Breast epithelium (tissue), 3 donors: ENCODE data around the gene ACADVL.

Experiments
- POLR2A ChIP-seq: fragments of 450-650 bp; IDR thresholded peaks from one replicate; pipeline ENCODE4 v1.6.1; 2016; ENCODE audit warnings: antibody characterized with exemption, mild to moderate bottlenecking, moderate library complexity
- POLR2AphosphoS5 ChIP-seq, 3 donors: sonication (generic); formaldehyde crosslinking; IDR thresholded peaks; one replicate each; pipeline ENCODE4 v1.6.1; 2017; ENCODE audit warnings: antibody characterized with exemption in 3 of 3
- TF ChIP-seq, protein P1 (sequence below), 3 donors: fragments of 450-650 bp; IDR thresholded peaks; one replicate each; pipeline ENCODE4 v1.5.1; 2016 to 2017; ENCODE audit warnings: antibody characterized with exemption in 3 of 3, mild to moderate bottlenecking in 3 of 3, moderate library complexity in 3 of 3

GRCh38 chr17:7215136-7215638 is 4.6 kb upstream of the ACADVL start:
- TF ChIP-seq, protein P1, sequence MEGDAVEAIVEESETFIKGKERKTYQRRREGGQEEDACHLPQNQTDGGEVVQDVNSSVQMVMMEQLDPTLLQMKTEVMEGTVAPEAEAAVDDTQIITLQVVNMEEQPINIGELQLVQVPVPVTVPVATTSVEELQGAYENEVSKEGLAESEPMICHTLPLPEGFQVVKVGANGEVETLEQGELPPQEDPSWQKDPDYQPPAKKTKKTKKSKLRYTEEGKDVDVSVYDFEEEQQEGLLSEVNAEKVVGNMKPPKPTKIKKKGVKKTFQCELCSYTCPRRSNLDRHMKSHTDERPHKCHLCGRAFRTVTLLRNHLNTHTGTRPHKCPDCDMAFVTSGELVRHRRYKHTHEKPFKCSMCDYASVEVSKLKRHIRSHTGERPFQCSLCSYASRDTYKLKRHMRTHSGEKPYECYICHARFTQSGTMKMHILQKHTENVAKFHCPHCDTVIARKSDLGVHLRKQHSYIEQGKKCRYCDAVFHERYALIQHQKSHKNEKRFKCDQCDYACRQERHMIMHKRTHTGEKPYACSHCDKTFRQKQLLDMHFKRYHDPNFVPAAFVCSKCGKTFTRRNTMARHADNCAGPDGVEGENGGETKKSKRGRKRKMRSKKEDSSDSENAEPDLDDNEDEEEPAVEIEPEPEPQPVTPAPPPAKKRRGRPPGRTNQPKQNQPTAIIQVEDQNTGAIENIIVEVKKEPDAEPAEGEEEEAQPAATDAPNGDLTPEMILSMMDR (IDR thresholded peaks at IDR 0.05): no peak
- TF ChIP-seq POLR2AphosphoS5 (IDR thresholded peaks at IDR 0.05) (peak in 2 of 3 donors; percentile 7 to 25), POLR2A (no peak)
